ENCODE results near the gene BUD31.
"Not testable (repeated sequence)": the region's sequence is repeated elsewhere in the genome, so short reads cannot be mapped to it uniquely, and the experiment has no call there.

BUD31 gene

GRCh38 chr7:99408379-99409191, at the start of gene BUD31, which contains the start of gene PDAP1:
Gene BUD31, plus strand, starts transcription at chr7:99408969. Its CDS starts 2,124 bp downstream, at chr7:99411093.
Gene PDAP1, minus strand, starts transcription at chr7:99408597. Its CDS starts 49 bp downstream, at chr7:99408548.
- DNase-seq (ENCODE audit: low read depth, low spot score), result peak; percentile 89

DNA sequence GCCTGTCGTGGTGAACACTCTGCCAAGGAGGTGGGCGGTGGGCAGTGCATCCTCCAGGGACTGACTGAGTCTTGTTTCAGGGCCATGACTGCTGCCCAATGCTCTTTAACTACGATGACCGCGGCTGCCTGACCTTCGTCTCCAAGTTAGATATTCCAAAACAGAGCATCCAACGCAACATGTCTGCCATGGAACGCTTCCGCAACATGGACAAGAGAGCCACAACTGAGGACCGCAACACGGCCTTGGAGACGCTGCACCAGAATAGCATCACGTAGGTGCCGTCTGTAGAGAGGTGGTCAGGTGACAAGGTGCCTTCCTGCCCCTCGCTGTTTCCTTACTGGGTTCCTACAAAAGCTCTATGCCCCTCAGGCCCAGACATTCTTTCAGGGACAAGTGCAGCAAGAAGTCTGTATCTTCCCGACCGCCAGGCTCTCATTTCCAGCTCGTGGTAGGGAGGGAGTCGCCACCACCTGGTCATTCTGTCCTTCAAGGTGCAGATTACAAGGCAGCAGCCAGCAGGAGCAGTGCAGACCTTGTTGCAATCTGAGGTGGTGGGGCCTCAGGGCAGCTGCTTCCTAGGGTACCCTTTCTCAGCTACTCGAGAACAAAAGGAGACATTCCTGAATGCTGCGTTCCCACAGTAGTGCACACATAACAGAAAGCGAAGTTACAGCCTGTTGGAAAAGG, 49.2 kb upstream of the BUD31 start:
- no peak for DNase-seq (ENCODE audit: low read depth, low spot score)

DNA sequence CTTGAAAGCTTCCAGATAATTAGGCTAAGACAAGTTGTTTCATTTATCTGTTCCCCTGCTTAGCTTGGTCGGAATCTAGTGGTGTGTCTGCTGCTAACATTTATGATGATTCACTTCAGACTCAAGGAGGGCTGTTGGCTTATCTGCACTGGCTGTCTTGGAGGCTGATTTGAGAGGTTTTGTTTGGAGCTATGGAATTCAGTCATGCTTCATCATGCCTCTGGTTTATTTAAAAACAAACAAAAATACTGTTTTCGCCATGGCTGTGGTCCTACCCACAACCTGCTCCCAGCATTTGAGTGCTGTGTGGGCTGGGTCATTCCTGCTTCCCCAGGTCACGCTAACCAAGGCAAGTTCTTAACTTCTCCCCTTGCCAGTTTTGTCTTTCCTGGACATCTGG, 46.0 kb upstream of the BUD31 start:
- DNase-seq (ENCODE audit: low read depth, low spot score), result no peak

DNA sequence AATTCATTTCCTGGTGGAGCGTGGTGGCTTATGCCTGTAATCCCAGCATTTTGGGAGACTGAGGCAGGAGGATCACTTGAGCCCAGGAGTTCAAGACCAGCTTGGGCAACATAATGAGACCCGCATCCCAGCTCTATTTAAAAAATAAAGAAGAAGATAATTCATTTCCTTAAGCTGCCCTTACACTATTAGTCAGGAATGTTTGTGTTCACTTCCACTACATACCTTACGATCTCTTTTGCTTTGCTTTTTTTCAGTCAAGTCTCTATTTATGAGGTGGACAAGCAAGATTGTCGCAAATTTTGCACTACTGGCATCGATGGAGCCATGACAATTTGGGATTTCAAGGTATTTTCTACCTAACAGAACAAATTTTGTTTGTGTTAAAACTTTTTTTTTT, 45.5 kb upstream of the BUD31 start:
- DNase-seq (ENCODE audit: low read depth, low spot score), result no peak

DNA sequence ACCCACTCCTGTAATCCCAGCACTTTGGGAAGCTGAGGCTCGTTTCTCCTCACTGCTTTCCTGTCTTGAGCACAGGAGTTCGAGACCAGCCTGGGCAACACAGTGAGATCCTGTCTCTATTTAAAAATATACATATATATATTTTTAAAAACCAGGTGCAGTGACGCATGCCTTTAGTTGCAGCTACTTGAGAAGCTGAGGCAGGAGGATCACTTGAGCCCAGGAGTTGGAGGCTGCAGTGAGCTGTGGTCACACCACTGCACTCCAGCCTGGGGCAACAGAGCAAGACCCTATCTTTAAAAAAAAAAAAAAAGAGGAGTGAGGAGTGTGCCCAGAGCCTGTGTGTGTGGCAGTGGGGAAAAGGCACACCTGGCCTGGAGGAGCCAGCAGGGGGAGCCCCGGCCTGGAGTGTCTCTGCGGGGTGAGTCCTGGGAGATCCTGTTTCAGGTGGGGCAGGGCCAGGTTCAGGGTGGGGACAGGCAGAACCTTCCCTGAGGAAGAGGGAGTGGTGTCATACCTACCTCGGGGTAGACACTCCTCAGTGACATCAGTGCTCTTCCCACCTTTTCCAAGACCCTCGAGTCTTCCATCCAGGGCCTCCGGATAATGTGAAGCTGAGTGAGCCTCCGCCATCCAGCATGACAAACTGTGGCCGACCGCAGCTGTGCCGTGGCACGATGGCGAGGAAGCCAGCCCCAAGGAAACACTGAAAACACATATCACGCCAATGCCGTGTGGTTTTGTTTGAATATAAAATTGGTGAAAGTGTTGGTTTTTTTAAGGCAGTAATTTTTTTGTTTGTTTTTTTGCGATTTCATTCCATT, 43.2 kb upstream of the BUD31 start:
- DNase-seq (ENCODE audit: low read depth, low spot score), result peak; percentile 28

DNA sequence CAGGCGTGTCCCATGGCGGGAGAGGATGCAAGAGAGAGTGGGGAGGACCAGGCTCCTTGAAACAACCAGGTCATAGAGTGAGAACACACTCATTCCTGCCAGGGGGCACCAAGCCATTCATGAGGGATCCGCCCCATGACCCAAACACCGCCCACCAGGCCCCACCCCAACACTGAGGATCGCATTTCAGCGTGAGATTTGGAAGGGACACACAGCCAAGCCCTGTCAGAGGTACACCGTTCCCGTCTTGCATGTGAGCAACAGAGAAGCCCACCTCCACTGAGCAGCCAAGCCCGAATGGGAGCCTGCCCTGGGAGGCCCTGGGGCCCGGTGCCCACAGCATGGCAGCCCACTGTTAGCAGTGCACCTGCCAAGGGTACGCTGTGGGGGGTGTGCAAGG, 42.1 kb upstream of the BUD31 start:
- no peak for DNase-seq (ENCODE audit: low read depth, low spot score)

DNA sequence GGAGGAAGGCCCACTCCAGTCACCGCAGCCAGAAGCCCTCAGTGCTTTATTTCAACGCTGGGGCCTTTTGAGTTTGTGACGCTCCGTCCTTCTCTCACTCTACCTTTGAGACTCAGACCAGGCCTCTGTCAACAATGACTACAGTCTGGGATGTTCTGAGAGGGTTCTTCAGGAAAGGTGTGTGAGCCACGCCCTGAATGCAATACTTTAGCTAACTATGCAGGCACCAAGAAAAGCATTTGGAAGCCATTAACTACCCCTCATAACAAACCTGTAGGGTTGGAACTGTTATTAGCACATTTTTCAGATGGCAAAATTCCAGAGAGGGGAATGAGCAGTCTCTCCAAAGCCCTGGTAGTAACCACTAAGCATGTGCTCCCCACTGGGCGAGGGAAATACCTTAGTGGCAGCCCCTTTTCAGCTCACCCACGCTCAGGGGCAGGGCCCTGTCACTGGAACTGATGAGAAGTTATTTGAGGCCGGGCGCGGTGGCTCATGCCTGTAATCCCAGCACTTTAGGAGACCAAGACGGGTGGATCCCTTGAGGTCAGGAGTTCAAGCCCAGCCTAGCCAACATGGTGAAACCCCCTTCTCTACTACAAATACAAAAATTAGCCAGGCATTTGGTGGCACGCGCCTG, 39.9 kb upstream of the BUD31 start:
- DNase-seq (ENCODE audit: low read depth, low spot score), result no peak

DNA sequence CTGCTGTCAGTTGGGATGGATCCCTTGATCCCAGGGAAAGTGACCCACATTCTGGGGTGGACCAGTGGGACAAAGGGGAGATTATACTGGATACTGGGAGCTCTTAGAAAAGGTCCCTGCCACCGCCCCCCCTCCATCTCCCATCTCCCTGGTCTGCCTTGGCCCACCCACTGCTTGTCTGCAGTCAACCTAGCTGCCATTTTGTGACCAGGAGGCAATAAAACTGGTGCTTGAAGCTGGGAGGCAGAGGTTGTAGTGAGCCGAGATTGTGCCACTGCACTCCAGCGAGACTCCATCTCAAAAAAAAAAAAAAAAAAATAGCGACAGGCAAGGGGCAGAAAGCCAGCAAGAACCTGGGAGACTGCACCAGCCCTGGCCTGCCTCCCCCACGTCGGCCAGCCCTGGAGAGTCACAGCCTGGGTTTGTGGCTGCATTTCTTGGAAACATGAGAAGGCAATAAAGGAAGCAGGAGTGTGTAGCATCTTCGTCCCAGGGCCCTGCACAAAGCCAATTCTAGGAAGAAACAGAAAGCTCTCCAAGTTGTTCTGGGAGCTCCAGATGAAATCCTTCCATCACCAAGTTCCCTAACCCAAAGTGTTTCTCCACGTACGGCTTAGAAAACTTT, 38.9 kb upstream of the BUD31 start:
- no peak for DNase-seq (ENCODE audit: low read depth, low spot score)

- DNase-seq (ENCODE audit: low read depth, low spot score), result no peak
Observed at GRCh38 chr7:99371376-99371920, 37.3 kb upstream of the BUD31 start.

- DNase-seq (ENCODE audit: low read depth, low spot score), result no peak
Observed at GRCh38 chr7:99372275-99373090, 36.3 kb upstream of the BUD31 start.

DNA sequence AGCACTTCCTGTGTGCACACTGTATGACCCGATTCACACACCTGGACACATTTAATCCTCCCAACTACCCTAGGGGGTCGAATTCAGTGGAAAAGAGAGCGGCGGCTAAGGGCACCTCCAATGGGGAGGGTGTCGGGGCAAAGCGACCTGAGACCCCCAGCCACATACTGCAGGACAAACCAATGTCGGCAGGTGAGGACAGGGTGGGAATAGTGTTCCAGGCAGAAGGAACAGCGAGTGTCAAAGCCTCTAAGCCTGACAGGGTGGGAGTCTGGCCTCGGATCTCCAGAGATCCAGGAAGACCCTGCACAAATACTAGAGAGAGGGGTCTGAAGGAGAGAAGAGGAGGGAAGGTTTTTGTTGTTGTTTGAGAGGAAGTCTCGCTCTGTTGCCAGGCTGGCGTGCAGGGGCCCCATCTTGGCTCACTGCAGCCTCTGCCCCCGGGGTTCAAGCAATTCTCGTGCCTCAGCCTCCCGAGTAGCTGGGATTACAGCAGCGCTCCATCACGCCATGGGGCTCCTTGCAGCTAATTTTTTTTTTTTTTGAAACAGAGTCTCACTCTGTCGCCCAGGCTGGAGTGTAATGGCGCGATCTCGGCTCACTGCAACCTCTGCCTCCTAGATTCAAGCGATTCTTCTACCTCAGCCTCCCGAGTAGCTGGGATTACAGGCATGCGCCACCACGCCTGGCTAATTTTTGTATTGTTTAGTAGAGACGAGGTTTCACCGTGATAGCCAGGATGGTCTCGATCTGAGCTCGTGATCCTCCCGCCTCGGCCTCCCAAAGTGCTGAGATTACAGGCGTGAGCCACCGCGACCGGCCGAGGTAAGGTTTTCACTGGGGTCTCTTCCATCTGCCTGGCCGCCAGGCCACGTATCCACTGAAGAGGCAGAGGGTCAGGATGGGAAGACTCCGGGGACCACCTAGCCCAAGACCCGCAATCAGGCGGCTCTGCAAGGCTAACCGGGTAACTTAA, 35.4 kb upstream of the BUD31 start:
- no peak for DNase-seq (ENCODE audit: low read depth, low spot score)

DNA sequence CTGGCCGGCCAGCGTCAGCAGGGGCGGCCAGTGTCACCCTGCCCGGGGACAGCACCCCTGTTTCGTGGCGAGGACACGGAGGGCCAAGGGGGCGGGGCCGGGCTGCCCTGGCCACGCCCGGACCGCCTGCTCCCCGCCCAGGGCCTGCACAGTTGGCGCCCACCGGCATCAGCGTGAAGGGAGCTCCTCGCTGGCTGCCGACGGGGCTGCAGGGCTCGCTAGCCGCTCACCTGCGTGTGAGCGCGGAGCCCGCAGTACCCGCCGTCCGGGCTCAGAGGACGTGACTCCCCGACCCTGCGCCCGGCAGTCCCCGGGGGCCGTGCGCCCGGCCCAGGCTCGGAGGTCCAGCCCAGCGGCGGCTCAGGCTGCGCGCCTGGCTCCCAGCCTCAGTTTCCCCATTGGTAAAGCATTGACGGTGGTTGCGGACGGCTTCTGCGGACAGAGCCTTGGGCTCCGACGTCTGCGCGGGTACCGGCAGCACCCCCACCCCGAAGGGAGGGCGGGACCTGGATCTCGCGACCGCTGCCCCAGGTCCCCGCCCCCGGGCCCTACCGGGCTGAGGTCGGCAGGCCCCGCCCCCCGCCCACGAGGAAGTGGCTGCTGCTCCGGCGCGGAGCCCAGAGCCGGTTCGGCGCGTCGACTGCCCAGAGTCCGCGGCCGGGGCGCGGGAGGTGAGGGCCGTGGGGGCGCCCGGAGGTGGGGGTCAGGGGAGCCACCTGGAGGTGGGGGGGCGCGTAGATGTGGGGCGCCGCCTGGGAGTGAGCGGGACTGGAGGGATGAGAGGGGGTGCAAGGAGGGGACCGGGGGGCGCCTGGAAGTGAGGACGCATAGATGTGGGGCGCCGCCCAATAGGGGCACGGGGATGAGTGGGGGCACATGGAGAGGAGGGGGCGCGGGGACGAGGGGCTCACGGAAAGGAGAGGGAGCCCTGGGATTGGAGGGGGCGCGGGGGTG, 34.4 kb upstream of the BUD31 start, which contains the start of gene ARPC1B:
Gene ARPC1B (plus strand): TSS at position 620 of the 954 bp plus-strand sequence. CDS start 10,985 bp downstream, outside the sequence.
- peak; percentile 68 for DNase-seq (ENCODE audit: low read depth, low spot score)

DNA sequence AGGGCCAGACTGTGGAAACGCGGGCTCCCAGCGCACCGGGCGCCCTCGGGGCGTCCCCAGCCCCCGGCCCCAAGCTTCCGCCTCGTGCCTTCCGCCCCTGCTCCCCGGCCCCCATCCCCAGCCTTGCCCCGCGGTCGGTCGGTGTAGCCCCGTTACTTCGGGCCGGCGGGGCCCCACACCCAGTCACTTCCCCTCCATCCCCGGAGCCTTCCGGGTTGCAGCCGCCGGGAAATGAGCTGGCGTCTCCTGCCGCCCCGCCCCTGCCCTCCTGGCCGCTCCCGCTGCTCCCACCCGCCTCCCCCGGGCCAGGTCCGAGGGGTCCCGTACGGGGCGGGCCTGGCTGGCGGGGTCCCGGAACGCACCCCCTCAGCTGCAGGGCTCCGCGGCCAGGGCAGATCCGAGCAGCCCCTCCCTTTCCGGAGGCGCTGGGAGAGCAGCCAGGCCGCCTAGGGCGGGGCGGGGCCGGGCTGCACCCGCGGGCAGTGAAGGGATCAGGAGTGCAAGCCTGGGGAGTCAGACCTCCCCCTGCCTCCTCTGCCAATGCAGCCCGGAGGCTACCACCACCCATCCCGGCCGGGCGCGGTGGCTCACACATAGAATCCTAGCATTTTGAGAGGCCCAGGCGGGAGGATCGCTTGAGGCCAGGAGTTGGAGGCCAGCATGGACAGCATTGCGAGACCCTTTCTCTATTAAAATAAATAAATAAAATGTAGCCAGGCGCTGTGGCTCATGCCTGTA, 33.5 kb upstream of the BUD31 start:
- peak; percentile 31 for DNase-seq (ENCODE audit: low read depth, low spot score)

DNA sequence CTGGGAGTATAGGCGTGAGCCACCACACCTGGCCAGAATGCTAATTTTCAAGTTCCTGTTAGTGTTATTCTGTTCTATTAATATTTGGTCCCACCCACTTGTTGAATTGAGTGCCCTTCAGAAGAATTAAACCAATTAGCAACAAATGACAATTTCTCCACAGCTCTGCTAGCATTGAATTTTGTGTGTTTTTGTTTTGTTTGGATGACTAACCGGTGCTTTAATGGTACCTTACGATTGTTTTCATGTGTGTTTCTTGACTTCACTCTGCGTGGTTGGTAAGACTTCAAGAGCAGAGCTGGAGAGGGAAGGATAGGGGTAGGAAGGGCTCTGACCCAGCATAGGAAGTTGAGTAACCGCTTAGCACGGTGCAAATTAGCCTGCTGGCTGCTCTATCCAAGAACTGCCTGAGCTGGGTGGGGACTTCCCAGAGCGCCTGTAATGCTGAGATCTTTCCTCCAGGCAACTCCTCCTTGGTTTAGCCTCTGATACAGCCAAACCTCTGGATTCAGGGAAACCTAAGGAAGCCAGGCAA, 29.7 kb upstream of the BUD31 start:
- no peak for DNase-seq (ENCODE audit: low read depth, low spot score)

DNA sequence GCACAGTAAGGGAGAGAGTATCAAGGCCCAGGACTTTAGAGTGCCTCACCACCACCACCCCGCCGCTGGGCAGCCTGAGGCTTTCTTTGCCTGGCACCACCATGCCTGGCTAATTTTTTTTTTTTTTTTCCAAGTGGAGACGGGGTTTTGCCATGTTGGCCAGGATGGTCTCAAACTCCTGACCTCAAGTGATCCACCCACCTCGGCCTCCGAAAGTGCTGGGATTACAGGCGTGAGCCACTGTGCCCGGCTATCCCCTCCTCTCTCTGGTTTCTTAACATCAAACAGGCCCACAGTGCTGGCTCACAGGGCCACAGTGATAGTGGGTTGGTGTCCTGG, 29.1 kb upstream of the BUD31 start:
- DNase-seq (ENCODE audit: low read depth, low spot score), result not testable (repeated sequence)

- DNase-seq (ENCODE audit: low read depth, low spot score), result no peak
Observed at GRCh38 chr7:99380032-99380822, 28.5 kb upstream of the BUD31 start.
